Body of pancreas (tissue), 4 donors: ENCODE results near the gene FBXW8. TPM values are rescaled to one million over a fixed set of nuclear protein-coding genes. Genes with fewer than 3 reads are reported as not detected.

Source experiments
- ATAC-seq: fragments of 150-250 bp; one replicate; pipeline ENCODE4 v1.9.1; 2016
- DNase-seq, 4 donors: peaks; one replicate each; pipeline ENCODE4 v3.0.0-alpha.2; 2019
- H3K27ac ChIP-seq, 4 donors: fragments of 200-600 bp; sonication (generic); 1 replicate in 3 of 4; 2 replicates in 1 of 4; pipeline versions ENCODE4 v1.5.1 to v1.6.1; 2016 to 2019; ENCODE audit warnings: mild to moderate bottlenecking in 1 of 4, mixed read lengths in 1 of 4, moderate library complexity in 1 of 4
- H3K27me3 ChIP-seq, 2 donors: fragments of 200-600 bp; sonication (generic); one replicate each; pipeline ENCODE4 v1.6.0; 2016; ENCODE audit warnings: mild to moderate bottlenecking in 1 of 2
- H3K36me3 ChIP-seq, 2 donors: fragments of 200-600 bp; sonication (generic); replicated peaks in 1 of 2; 2 replicates each; pipeline ENCODE4 v1.5.1; 2016; ENCODE audit warnings: low read depth in 2 of 2; ENCODE audit not compliant: insufficient read depth in 1 of 2
- H3K4me1 ChIP-seq: fragments of 200-600 bp; sonication (generic); one replicate; pipeline ENCODE4 v1.6.0; 2016
- H3K4me3 ChIP-seq, 2 donors: fragments of 200-600 bp; sonication (generic); 1 replicate in 1 of 2; 2 replicates in 1 of 2; pipeline ENCODE4 v1.5.1; 2016 to 2019
- H3K9me3 ChIP-seq, 3 donors: fragments of 200-600 bp; sonication (generic); 1 replicate in 2 of 3; 2 replicates in 1 of 3; pipeline ENCODE4 v1.5.1; 2016
- POLR2A ChIP-seq, 3 donors: fragments of 450-650 bp; IDR thresholded peaks; one replicate each; pipeline ENCODE4 v1.6.1; 2016; ENCODE audit warnings: antibody characterized with exemption in 3 of 3, mild to moderate bottlenecking in 2 of 3
- WGBS, 2 donors: methylation state at CpG; one replicate each; pipeline ENCODE4 v1.1.5; 2017; 5-methylcytosine and 5-hydroxymethylcytosine counted together
- intact Hi-C: fragments of 100-400 bp; cut with DNase I; formaldehyde crosslinking; loops from one replicate; pipeline ENCODE4 v1.15.1; 2023
- total RNA-seq, 2 donors: library from RNA; depleted of rRNA; stranded (reverse); fragments of >200 nt; gene quantifications; one replicate each; pipeline ENCODE4 v1.1.0, GENCODE V29; 2016
- TF ChIP-seq, protein P1 (sequence below), 7 experiments: fragments of 450-650 bp in 4 of 7; fragments of 200-600 bp in 3 of 7; sonication (generic) in 3 of 7; IDR thresholded peaks; one replicate each; pipeline ENCODE4 v1.5.1; 2016 to 2019; ENCODE audit warnings: antibody characterized with exemption in 7 of 7

FBXW8 gene
- total RNA-seq, 2 donors from 2014 or later: 12.7 to 35.3 TPM

DNA sequence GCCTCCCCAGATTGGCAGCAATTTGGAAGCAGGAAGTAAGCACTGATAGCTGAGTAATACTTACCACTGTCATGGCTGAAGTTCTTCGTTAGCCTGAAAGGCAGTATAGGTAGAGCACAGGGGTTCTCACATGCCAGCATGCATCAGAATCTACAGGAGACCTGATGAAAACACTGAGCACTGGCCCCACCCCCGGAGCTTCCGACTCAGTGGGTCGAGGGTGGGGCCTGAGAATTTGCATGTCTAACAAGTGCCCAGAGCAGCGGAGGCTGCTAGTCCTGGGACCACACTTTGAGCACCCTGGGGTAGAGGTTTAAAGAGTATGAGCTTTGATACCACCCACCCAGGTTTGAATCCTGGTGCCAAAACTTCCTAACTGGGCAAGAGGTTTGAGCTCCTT lies 89.6 kb downstream of the FBXW8 start:
- TF ChIP-seq, protein P1, sequence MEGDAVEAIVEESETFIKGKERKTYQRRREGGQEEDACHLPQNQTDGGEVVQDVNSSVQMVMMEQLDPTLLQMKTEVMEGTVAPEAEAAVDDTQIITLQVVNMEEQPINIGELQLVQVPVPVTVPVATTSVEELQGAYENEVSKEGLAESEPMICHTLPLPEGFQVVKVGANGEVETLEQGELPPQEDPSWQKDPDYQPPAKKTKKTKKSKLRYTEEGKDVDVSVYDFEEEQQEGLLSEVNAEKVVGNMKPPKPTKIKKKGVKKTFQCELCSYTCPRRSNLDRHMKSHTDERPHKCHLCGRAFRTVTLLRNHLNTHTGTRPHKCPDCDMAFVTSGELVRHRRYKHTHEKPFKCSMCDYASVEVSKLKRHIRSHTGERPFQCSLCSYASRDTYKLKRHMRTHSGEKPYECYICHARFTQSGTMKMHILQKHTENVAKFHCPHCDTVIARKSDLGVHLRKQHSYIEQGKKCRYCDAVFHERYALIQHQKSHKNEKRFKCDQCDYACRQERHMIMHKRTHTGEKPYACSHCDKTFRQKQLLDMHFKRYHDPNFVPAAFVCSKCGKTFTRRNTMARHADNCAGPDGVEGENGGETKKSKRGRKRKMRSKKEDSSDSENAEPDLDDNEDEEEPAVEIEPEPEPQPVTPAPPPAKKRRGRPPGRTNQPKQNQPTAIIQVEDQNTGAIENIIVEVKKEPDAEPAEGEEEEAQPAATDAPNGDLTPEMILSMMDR (IDR thresholded peaks at IDR 0.05): no peak
- no peak for TF ChIP-seq POLR2A (IDR thresholded peaks at IDR 0.05)
- WGBS, 2 donors: 87 to 100% methylated on average over 2 to 5 of the region's 5 CpGs
- H3K4me1 ChIP-seq: peaks cover 4% of the 10 kb centered on the region
- ATAC-seq (no peak), DNase-seq (no peak)
- peaks cover 0 to 6% of the 10 kb centered on the region in 2 donors for H3K36me3 ChIP-seq
- intact Hi-C loops: no loop called here
- H3K27me3 ChIP-seq: no peaks in the 10 kb centered on the region
- H3K9me3 ChIP-seq: no peaks in the 10 kb centered on the region
- no peak overlapping the region for H3K27ac ChIP-seq
- no peak overlapping the region for H3K4me3 ChIP-seq

DNA sequence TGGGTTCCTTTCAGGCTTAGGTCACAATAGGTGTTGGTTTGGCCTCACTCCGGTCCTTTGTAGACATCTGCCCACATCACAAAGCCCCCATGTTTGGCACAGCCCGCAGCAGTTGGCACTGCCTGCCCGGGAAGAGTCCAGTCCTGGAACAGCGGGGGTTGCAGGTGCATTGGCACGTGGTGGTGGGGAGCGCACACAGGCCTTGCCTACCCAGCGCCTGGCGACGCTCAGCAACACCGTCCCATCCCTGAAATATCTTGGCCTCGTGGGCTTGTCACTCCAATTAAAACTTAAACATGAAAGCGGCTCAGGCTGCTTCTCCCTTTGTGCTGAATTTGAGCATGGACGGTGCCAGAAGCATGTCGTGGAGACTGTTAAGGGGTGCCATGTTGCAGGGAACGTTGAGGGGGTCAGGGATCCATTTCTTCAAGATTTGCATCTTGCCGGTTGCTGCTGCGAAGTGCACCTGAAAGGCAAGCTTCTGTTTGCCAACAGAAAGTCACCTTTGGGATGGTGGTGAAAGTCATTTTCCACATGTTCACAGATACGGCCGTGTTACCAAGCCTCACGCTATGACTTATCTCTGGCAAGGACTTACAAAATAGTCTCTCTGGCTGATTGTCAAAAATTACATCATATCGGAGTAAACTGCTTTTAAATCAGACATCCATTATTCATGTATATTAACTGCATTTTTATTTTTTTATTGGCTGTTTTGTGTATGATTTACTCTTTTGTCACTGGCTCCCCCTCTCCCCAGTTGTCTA lies 91.5 kb downstream of the FBXW8 start:
- Histone ChIP-seq H3K27me3 (no peaks in the 10 kb centered on the region), H3K27ac (no peak overlapping the region), H3K4me3 (no peak overlapping the region), H3K9me3 (no peaks in the 10 kb centered on the region), H3K36me3 (peaks cover 0 to 10% of the 10 kb centered on the region in 2 donors), H3K4me1 (peaks cover 4% of the 10 kb centered on the region)
- DNase-seq (no peak), ATAC-seq (peak; percentile 55)
- TF ChIP-seq, protein P1 (IDR thresholded peaks at IDR 0.05): no peak
- TF ChIP-seq POLR2A (IDR thresholded peaks at IDR 0.05): no peak
- intact Hi-C loops: no loop called here
- WGBS, 2 donors: 51 to 81% methylated on average over 10 to 21 of the region's 21 CpGs

DNA sequence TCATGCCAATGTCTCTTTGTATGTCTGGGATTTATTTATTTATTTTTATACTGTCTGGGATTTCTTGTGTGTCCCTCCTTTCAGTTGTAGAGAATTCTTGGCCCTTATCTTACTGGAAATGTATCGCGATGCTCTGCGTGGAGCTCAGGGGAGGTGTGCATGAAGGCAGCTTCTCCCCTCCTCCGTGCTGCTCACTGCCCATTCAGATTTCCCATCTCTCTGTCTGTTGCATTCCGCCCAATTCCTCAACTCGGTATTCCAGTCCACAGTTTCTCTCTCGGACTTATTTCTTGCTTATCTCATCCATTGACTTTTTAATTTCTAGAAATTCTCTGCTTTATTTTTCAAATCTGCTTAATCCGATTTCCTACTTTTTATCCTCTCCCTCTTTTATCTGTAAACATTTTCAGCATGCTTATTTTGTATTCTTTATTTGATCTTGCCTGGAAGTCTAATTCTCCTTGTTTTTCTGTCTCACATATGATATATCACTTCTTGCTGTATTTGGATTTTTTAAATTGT lies 93.2 kb downstream of the FBXW8 start:
- ATAC-seq (no peak), DNase-seq (no peak)
- Histone ChIP-seq H3K9me3 (no peaks in the 10 kb centered on the region), H3K27me3 (no peaks in the 10 kb centered on the region), H3K36me3 (peaks cover 0 to 10% of the 10 kb centered on the region in 2 donors), H3K27ac (no peak overlapping the region), H3K4me1 (peaks cover 4% of the 10 kb centered on the region), H3K4me3 (no peak overlapping the region)
- WGBS, 2 donors: 87 to 95% methylated on average over 8 of the region's 8 CpGs
- no peak for TF ChIP-seq POLR2A (IDR thresholded peaks at IDR 0.05)
- intact Hi-C loops: no loop called here

DNA sequence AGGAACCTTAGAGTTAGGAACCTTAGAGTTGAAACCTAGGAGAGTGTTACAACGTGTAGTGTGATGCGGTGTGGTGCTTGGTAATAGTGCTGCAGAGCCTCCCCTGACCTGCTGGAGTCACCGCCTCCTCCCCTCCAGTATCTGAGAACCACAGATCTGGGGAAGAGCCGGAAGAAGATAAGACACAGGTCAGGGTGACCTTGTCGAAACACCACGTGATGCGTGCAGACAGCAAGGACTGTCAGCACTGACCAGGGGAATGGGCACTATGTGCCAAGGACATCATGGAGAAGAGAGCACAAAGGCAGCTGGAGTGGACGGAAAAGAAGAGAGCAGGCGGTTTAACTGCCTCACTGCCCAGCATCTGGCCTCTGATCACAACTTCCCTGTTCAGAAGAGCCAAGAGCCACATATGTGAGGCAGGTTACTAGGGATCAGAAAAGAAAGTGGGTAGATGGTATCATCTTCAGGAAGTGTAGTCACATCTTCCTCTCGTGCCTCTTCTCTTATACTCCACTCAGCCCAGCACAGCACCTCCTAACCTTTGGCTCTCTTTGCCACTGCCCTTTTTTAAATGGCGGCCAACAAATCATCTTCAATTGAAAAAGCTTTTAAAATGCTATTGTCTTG lies 94.8 kb downstream of the FBXW8 start:
- Histone ChIP-seq H3K4me3 (no peak overlapping the region), H3K9me3 (no peaks in the 10 kb centered on the region), H3K27ac (no peak overlapping the region), H3K4me1 (peaks cover 4% of the 10 kb centered on the region), H3K36me3 (peaks cover 0 to 10% of the 10 kb centered on the region in 2 donors), H3K27me3 (no peaks in the 10 kb centered on the region)
- DNase-seq (no peak), ATAC-seq (no peak)
- WGBS, 2 donors: 86% methylated on average over 11 of the region's 11 CpGs
- intact Hi-C loops: no loop called here
- TF ChIP-seq POLR2A (IDR thresholded peaks at IDR 0.05): no peak
- TF ChIP-seq, protein P1 (IDR thresholded peaks at IDR 0.05): no peak

DNA sequence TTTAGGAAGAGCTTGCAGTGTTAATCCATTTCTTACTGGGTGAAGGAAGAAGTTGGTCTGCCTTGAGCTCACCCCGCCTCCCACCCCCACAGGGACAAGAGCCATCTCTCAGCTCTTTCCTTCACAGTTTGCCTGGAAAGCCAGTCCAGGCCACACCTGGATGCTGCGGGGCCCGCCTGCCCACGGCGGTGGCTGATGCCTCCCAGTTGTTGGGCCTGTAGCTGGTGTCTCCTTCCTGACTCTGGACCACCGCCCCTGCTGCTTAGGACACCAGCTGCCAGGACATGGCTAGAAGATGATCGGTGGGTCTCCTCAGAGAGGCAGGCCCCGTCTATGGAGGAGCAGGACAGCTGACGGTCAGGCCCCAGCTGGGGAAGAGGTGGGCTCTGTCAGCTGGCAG lies 95.6 kb downstream of the FBXW8 start:
- Histone ChIP-seq H3K4me1 (peaks cover 4% of the 10 kb centered on the region), H3K27me3 (no peaks in the 10 kb centered on the region), H3K27ac (no peak overlapping the region), H3K9me3 (no peaks in the 10 kb centered on the region), H3K4me3 (no peak overlapping the region), H3K36me3 (peaks cover 0 to 10% of the 10 kb centered on the region in 2 donors)
- intact Hi-C loops: no loop called here
- DNase-seq (no peak), ATAC-seq (no peak)
- 95 to 100% methylated on average over 1 to 9 of the region's 9 CpGs for WGBS, 2 donors
- TF ChIP-seq, protein P1 (IDR thresholded peaks at IDR 0.05): no peak
- no peak for TF ChIP-seq POLR2A (IDR thresholded peaks at IDR 0.05)
